Stimulated activated CD8-positive, alpha-beta memory T cell treated with anti-CD3 and anti-CD28 coated beads, Interleukin-4, amount 100 ng/mL, for 4 hours (primary cell): ENCODE data around the gene STARD10.

Experiments used
- DNase-seq, 2 donors: peaks; one replicate each; pipeline ENCODE4 v3.0.0-alpha.2; 2020; ENCODE audit warnings: low read depth in 2 of 2, low spot score in 1 of 2

Gene STARD10

GRCh38 chr11:72750086-72750485, 43.8 kb downstream of the STARD10 start:
- DNase-seq, result no peak

GRCh38 chr11:72747289-72747855, 46.5 kb downstream of the STARD10 start:
- DNase-seq, result no peak

- DNase-seq, result no peak
Observed at GRCh38 chr11:72746821-72747220, 47.0 kb downstream of the STARD10 start.

GRCh38 chr11:72745925-72746550, 47.8 kb downstream of the STARD10 start:
- no peak for DNase-seq

GRCh38 chr11:72745511-72745910, 48.3 kb downstream of the STARD10 start:
- DNase-seq, result no peak

- no peak for DNase-seq
Observed at GRCh38 chr11:72744474-72744873, 49.4 kb downstream of the STARD10 start.

- no peak for DNase-seq
Observed at GRCh38 chr11:72743321-72744221, 50.3 kb downstream of the STARD10 start.

GRCh38 chr11:72742513-72743320, 51.1 kb downstream of the STARD10 start:
- DNase-seq, result no peak

- no peak for DNase-seq
Observed at GRCh38 chr11:72741849-72742512, 51.9 kb downstream of the STARD10 start.

GRCh38 chr11:72741429-72741833, 52.4 kb downstream of the STARD10 start:
- DNase-seq, result no peak

- DNase-seq, result no peak
Observed at GRCh38 chr11:72740562-72741428, 53.1 kb downstream of the STARD10 start.

- DNase-seq, result no peak
Observed at GRCh38 chr11:72740060-72740424, 53.8 kb downstream of the STARD10 start.

- no peak for DNase-seq
Observed at GRCh38 chr11:72739240-72740059, 54.4 kb downstream of the STARD10 start.

- DNase-seq, result no peak
Observed at GRCh38 chr11:72738199-72739141, 55.4 kb downstream of the STARD10 start.

GRCh38 chr11:72737336-72737735, 56.5 kb downstream of the STARD10 start:
- no peak for DNase-seq

GRCh38 chr11:72736452-72737069, 57.3 kb downstream of the STARD10 start:
- DNase-seq, result peak; percentile 17 to 50

GRCh38 chr11:72735495-72736027, 58.3 kb downstream of the STARD10 start:
- no peak for DNase-seq
